ENCODE results near the gene CACNG4.

GRCh38 chr17:67013891-67014290, 49.4 kb downstream of the CACNG4 start:
- TF ChIP-seq, protein P1, sequence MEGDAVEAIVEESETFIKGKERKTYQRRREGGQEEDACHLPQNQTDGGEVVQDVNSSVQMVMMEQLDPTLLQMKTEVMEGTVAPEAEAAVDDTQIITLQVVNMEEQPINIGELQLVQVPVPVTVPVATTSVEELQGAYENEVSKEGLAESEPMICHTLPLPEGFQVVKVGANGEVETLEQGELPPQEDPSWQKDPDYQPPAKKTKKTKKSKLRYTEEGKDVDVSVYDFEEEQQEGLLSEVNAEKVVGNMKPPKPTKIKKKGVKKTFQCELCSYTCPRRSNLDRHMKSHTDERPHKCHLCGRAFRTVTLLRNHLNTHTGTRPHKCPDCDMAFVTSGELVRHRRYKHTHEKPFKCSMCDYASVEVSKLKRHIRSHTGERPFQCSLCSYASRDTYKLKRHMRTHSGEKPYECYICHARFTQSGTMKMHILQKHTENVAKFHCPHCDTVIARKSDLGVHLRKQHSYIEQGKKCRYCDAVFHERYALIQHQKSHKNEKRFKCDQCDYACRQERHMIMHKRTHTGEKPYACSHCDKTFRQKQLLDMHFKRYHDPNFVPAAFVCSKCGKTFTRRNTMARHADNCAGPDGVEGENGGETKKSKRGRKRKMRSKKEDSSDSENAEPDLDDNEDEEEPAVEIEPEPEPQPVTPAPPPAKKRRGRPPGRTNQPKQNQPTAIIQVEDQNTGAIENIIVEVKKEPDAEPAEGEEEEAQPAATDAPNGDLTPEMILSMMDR (IDR thresholded peaks at IDR 0.05) = no peak
- no peak for TF ChIP-seq POLR2A (IDR thresholded peaks at IDR 0.05)
- no peak for TF ChIP-seq POLR2AphosphoS5 (IDR thresholded peaks at IDR 0.05; ENCODE audit: insufficient read depth in 1 of 2, low read depth in 1 of 2)

Data from vagina (tissue), 2 donors.